Urinary bladder (tissue), 4 donors: Measurements from ENCODE around the gene ZNF184. TPM values are rescaled to one million over a fixed set of nuclear protein-coding genes. Genes with fewer than 3 reads are reported as not detected.
"Not testable (repeated sequence)": the region's sequence is repeated elsewhere in the genome, so short reads cannot be mapped to it uniquely, and the experiment has no call there.

Source experiments
- DNase-seq: peaks from one replicate; pipeline ENCODE4 v3.0.0-alpha.2; 2015; ENCODE audit errors: extremely low spot score
- H3K27ac ChIP-seq: one replicate; pipeline ENCODE4 v1.5.1; 2013; ENCODE audit warnings: low read depth, mild to moderate bottlenecking, moderate library complexity
- H3K36me3 ChIP-seq: one replicate; pipeline ENCODE4 v1.6.1; 2013; ENCODE audit warnings: mild to moderate bottlenecking, moderate library complexity; ENCODE audit not compliant: insufficient read depth
- H3K4me1 ChIP-seq: one replicate; pipeline ENCODE4 v1.6.1; 2013; ENCODE audit warnings: mild to moderate bottlenecking, moderate library complexity; ENCODE audit not compliant: insufficient read depth
- H3K4me3 ChIP-seq: one replicate; pipeline ENCODE4 v1.5.1; 2013; ENCODE audit warnings: low read depth, low read length
- WGBS: extraction: QIAGEN DNeasy Blood & Tissue Kit; methylation state at CpG from one replicate; pipeline ENCODE4 v1.1.7; 2013; 5-methylcytosine and 5-hydroxymethylcytosine counted together
- polyA plus RNA-seq: library from polyadenylated mRNA; stranded (reverse); fragments of 200-250 nt; gene quantifications from one replicate; pipeline ENCODE4 v1.2.3, GENCODE V29; 2013
- small RNA-seq: library from RNA; depleted of rRNA; stranded (forward); fragments of <200 nt; gene quantifications from one replicate; pipeline ENCODE3, GENCODE V24; 2014
- total RNA-seq: library from RNA; depleted of rRNA; stranded (reverse); fragments of >200 nt; gene quantifications from one replicate; pipeline ENCODE4 v1.2.3, GENCODE V29; 2014
- donor health status: healthy with polysubstance abuse.
- donor health status: healthy.

The ZNF184 gene
- total and polyA plus RNA-seq, 2 donors, result 3.1 to 27.2 TPM

DNA sequence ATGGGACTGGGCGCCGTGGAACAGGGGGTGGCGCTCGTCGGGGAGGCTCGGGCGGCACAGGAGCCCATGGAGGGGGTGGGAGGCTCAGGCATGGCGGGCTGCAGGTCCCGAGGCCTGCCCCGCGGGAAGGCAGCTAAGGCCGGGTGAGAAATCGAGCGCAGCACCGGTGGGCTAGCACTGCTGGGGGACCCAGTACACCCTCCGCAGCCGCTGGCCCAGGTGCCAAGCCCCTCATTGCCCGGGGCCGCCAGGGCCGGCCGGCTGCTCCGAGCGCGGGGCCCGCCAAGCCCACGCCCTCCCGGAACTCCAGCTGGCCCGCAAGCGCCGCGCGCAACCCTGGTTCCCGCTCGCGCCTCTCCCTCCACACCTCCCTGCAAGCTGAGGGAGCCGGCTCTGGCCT is 48.1 kb downstream of the ZNF184 start:
- not testable (repeated sequence) for H3K4me1 ChIP-seq, H3K27ac ChIP-seq, H3K36me3 ChIP-seq, H3K4me3 ChIP-seq, DNase-seq
- 83% methylated on average over 36 of the region's 36 CpGs for WGBS

DNA sequence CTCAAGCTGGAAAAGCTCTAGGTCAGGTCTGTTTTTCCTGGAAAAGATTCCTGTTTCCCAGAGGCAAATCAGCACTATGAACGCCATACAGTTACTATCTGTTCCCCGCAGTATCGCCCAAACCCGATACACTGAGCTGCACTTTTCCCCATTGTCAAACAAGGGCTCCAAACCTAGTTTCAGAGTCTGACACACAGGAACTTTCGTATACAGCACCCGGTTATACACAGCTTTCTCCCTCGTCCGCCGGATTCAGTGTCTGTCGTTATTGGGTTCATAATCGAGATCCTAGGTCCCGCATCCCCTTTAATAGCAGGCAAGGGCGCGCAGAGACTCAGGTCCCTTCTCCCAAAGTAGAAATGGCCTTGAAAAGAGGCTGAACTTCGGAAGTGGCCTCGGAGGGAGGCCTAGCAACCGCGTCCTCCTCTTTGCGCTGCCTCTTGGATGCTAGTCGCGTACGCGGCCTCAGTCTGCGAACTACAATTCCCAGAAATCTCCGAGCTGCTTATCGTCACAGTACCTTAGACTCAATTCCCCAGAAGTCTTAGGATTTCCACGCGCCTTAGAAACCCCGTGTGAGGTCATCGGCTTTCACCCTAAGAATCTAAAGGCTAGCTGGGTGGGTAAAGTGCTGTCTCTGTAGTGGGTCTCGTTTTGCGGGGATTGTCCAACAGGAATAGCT is 50.1 kb downstream of the ZNF184 start:
- DNase-seq, result no peak
- Histone ChIP-seq H3K4me1 (no peaks in the 10 kb centered on the region), H3K36me3 (no peaks in the 10 kb centered on the region), H3K27ac (no peak overlapping the region), H3K4me3 (no peak overlapping the region)
- WGBS, result 50% methylated on average over 32 of the region's 32 CpGs

DNA sequence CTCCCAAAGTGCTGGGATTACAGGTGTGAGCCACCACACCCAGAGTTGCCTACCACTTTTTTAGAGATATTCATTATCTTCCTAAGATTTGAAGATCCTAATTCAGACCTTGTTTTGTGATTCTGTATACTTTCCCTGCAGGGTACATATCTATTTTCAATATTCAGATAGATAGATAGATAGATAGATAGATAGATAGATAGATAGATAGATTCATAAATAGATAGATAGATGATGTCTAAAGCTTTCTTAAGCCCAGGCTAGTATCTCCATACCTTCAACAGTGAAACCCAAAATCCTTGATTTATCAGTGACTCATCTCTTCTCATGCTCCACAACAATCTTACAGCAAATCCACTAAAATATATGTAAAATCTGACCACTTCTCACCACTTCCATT is 53.5 kb downstream of the ZNF184 start:
- Histone ChIP-seq H3K27ac (no peak overlapping the region), H3K36me3 (no peaks in the 10 kb centered on the region), H3K4me3 (no peak overlapping the region), H3K4me1 (peaks cover under 1% of the 10 kb centered on the region)
- DNase-seq, result no peak

DNA sequence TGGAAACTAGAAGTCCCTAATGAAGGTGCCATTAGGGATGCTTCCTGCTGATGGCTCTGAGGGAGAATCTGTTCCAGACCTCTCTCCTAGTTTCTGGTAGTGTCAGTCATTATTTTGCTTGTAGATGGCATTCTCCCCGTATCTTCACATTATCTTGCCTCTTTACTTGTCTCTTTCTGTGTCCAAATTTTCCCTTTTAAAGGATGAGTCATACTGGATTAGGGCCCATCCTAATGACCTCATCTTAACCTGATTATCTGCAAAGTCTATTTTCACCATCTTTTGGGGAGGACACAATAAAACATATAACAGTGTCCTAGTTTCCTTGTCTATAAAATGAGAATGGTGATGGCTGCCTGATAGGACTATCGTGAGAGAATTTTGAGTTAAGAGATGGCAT is 57.0 kb downstream of the ZNF184 start:
- H3K36me3 ChIP-seq, result no peaks in the 10 kb centered on the region
- 74% methylated on average over 2 of the region's 2 CpGs for WGBS
- DNase-seq, result no peak
- no peak overlapping the region for H3K4me3 ChIP-seq
- no peak overlapping the region for H3K27ac ChIP-seq
- peaks cover 1% of the 10 kb centered on the region for H3K4me1 ChIP-seq

DNA sequence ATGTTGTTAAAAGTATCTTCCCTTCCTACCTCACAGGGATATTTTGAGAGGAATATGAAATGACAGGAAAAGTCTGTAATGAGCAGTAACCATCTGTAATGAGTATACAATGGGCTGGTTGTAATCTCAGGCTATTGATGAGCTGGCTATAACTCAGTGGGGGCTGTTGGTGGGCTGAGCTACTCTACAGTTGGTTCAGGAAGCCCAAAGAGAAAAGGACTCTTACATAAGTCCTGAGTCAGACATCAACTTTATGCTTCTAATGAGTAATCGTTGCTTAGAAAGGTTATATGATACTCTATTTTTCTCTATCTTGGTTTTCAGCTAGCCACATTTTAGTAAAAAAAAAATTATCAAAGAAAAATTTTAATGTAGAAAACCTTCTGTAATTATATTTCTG is 57.9 kb downstream of the ZNF184 start:
- Histone ChIP-seq H3K27ac (no peak overlapping the region), H3K36me3 (no peaks in the 10 kb centered on the region), H3K4me3 (no peak overlapping the region), H3K4me1 (peaks cover 1% of the 10 kb centered on the region)
- no peak for DNase-seq
- WGBS, result 94% methylated on average over 1 of the region's 1 CpG

DNA sequence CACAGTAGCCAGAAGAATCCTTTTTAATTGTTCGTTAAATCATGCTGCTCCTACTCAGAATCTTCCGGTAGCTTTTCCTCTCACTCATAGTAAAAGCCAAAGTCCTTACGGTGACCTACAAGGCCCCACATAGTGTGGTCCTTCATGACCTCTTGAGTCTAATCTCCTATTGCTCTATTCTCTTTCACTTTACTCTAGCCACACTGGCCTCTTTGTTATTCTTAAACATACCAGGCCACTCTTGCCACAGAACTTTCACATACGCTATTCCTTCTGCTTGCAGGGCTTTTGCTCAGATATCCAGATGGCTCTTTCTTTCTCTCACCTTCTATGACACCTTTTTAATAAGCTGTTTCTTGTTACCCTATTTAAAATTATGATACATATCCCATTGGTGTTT is 58.6 kb downstream of the ZNF184 start:
- peaks cover 1% of the 10 kb centered on the region for H3K4me1 ChIP-seq
- H3K27ac ChIP-seq, result no peak overlapping the region
- H3K36me3 ChIP-seq, result no peaks in the 10 kb centered on the region
- DNase-seq, result no peak
- no peak overlapping the region for H3K4me3 ChIP-seq
- WGBS, result 87% methylated on average over 4 of the region's 4 CpGs

DNA sequence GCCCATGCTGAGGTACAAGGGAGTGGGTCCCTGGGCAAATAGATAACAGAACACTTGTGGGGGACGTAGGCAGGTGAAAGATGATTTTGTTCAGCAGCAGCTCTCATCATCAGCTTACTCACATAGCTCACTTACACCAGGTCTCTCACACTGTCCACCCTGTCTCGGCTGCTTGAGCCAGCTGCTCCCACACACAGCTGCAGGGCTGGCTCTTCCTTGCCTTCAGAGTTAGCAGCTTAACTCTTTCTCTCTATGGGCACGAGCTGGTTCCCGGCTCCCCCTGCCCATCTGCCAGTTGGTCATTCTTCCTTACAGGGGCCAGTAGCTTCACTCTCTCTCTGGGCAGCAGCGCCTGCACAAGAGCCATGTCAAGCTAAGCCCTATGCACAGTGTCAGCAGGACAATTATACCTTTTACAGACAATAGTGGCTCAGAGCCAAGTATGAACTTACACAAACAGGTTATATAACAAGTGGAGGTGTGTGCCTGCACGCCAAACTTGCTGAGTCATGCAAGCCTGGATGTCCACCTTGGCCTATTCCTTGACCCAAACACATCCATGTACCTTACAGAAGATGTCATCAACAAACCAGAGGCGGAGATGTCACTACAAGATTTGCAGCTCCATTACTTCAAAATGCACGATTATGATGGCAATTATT is 65.6 kb downstream of the ZNF184 start:
- no peaks in the 10 kb centered on the region for H3K36me3 ChIP-seq
- no peak for DNase-seq
- H3K4me3 ChIP-seq, result no peak overlapping the region
- no peak overlapping the region for H3K27ac ChIP-seq
- WGBS, result 77% methylated on average over 8 of the region's 8 CpGs
- no peaks in the 10 kb centered on the region for H3K4me1 ChIP-seq

DNA sequence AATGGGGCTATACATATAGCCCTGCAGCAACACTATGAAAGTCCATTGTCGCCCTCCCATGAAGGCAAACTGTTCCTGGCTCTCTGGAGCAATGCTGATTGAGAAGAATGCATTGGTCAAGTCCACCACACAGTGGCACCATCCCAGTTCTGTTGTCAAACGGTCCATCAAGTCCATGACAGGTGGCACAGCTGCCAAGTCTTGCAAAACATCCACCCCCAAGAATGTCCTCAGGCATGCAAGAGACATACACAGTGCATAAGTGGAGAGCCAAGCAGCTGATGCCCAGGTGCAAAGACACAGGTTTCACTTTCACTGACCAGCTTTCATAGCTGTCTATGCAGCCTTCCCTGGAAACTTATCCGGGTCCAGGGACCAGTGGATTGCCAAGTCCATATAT is 66.8 kb downstream of the ZNF184 start:
- Histone ChIP-seq H3K4me3 (no peak overlapping the region), H3K36me3 (no peaks in the 10 kb centered on the region), H3K27ac (no peak overlapping the region), H3K4me1 (no peaks in the 10 kb centered on the region)
- 81% methylated on average over 3 of the region's 3 CpGs for WGBS
- no peak for DNase-seq

DNA sequence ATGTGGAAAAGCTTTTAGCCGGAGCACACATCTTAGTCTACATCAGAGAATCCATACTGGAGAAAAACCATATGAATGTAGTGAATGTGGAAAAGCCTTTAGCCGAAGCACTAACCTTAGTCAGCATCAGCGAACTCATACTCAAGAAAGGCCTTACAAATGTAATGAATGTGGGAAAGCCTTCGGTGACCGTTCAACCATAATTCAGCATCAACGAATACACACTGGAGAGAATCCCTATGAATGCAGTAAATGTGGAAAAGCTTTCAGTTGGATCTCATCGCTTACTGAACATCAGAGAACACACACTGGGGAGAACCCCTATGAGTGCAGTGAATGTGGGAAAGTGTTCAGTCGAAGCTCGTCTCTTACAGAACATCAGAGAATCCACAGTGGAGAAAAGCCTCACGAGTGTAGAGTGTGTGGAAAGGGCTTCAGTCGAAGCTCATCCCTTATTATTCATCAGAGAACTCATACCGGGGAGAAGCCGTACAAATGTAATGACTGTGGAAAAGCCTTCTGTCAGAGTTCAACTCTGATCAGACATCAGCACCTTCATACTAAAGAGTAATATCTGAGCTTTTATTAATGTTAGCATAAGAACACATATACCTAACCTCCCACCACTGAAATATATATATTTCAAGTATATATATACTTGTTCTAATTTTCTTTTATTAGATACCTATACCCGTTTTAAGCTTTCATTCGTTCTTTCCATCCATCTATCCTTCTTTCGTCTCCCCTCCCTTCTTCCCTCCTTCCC is 71.8 kb downstream of the ZNF184 start:
- Histone ChIP-seq H3K27ac (no peak overlapping the region), H3K4me3 (no peak overlapping the region), H3K36me3 (peaks cover 4% of the 10 kb centered on the region), H3K4me1 (no peaks in the 10 kb centered on the region)
- DNase-seq, result no peak
- 97% methylated on average over 16 of the region's 16 CpGs for WGBS

Small RNA genes lying within 50 kb of the gene (small RNA-seq; reads per million reads assigned to genes)
- not detected for gene AL021918.1
- gene AL021918.2, result not detected
- gene MCFD2P1, result not detected

Other genes with a start within 250 kb of the ZNF184 start
- 2.0 TPM for gene PRSS16, start 225.4 kb downstream of the ZNF184 start, total RNA-seq
- 1.0 TPM for gene PRSS16, start 225.4 kb downstream of the ZNF184 start, polyA plus RNA-seq
- not detected for gene POM121L2, start 160.8 kb downstream of the ZNF184 start, total RNA-seq
- 0.03 TPM for gene POM121L2, start 160.8 kb downstream of the ZNF184 start, polyA plus RNA-seq
- gene ZNF391, start 84.3 kb downstream of the ZNF184 start, total RNA-seq, result 6.9 TPM
- gene ZNF391, start 84.3 kb downstream of the ZNF184 start, polyA plus RNA-seq, result 2.6 TPM